Measurements from ENCODE around the gene CEP112.

The CEP112 gene

GRCh38 chr17:65988451-65988850 lies 203.5 kb downstream of the CEP112 start:
- no peak for DNase-seq (ENCODE audit: low spot score)

- peak; percentile 19 for DNase-seq (ENCODE audit: low spot score)
Observed at GRCh38 chr17:65987988-65988387, 203.9 kb downstream of the CEP112 start.

DNA sequence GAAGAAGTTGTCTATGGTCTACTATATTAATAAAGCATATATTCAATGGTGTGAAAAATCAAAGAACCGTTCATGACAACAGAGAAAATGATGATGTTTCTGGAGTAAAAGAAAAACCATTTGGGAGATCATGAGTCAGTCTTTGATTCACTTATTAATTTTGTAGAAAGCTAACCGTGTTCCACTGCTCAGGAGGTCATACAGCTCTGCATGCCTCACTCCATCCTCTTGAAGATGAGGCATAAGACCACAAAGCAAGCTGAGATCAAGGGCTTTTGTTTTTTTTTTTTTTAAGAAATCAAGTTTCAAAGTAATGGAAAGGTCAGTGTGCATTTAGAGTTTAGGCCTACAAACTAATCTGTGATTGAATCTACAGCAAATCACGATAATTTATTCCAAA lies 206.4 kb downstream of the CEP112 start:
- no peak for DNase-seq (ENCODE audit: low spot score)

- no peak for DNase-seq (ENCODE audit: low spot score)
Observed at GRCh38 chr17:65984299-65984698, 207.6 kb downstream of the CEP112 start.

DNA sequence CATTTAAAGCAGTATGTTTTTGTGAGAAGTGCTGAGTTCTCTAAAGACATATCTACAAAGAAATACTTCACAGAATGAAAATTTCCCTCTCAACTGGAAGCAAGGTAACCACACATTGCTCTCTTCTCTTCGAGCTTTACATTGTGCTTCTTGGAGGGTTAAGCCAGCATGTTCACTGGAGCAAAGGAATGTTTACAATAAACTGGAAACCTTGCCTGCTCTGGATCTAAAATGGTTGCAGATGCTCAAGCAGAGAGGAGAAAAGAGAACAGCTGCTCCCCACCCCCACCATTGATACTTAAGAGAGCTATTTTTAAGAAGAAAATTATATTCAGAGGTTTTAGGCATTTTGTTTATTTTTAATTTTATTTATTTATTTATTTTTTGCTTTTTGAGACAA lies 213.1 kb downstream of the CEP112 start:
- no peak for DNase-seq (ENCODE audit: low spot score)

- no peak for DNase-seq (ENCODE audit: low spot score)
Observed at GRCh38 chr17:65977041-65977440, 214.9 kb downstream of the CEP112 start.

- no peak for DNase-seq (ENCODE audit: low spot score)
Observed at GRCh38 chr17:65975878-65976277, 216.1 kb downstream of the CEP112 start.

- DNase-seq (ENCODE audit: low spot score): no peak
Observed at GRCh38 chr17:65973237-65973636, 218.7 kb downstream of the CEP112 start.

GRCh38 chr17:65967372-65967771 lies 224.6 kb downstream of the CEP112 start:
- DNase-seq (ENCODE audit: low spot score): no peak

DNA sequence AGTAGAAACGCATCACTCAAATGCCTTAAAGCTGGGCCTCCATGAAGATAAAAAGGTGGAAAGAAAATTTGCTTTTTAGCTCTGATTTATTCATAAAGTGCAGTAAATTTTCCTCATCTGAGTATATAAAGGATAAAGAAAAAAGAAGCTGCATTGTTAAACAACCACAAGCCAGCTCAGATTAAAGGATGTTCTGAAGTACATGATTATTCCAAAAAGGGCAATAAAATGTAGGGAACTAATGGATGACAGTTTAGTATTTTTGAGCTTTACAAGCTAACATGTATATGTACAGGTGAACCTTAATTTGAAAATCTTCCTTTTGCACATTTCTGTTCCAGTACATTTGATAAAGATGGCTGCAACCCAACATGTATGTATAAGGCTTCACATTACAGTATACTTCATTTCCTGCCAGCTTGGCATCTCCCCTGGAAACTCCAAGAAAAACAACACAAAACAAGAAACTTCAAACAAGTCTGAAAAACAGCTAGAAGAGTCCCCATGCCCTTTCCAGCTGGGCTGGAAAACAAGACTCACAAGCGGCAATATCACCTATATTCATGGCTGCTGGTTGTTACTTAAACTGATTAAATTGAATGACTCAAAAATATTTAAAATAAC lies 225.7 kb downstream of the CEP112 start:
- DNase-seq (ENCODE audit: low spot score): no peak

DNA sequence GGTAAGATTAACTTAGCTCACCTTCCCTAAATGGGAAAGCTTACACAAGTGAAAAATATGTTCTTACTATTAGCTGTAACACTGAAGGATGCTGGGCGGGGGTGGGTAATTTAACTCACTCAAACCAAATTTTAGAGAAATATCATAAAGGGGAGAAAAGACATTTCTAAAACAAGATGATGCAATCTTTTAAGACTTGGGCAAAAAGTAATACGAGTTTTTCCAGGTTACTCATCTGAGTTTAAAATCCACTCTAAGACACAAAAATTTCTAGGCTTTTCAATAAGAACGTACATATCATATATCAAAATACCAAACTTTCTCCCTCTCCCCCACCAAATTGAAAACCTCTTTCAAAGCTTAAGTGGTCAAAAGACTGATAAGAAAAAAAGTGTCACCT lies 228.8 kb downstream of the CEP112 start:
- no peak for DNase-seq (ENCODE audit: low spot score)

GRCh38 chr17:65959630-65960029 lies 232.3 kb downstream of the CEP112 start:
- DNase-seq (ENCODE audit: low spot score): no peak

DNA sequence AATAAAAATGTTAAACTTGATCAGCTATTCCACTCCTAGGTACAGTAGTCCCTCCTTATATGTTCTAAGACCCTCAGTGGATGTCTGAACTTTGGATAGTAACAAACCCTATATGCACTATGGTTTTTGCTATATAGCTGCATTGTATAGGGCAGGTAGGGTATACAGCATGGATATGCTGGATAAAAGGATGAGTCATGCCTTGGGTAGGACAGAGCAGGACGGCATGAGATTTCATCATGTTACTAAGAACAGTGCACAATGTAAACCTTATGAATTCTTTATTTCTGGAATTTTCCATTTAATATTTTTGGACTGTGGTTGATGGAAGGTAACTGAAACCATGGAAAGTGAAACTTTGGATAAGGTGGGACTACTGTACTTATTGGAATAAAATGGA lies 235.1 kb downstream of the CEP112 start:
- no peak for DNase-seq (ENCODE audit: low spot score)

- no peak for DNase-seq (ENCODE audit: low spot score)
Observed at GRCh38 chr17:65954148-65954449, 237.8 kb downstream of the CEP112 start.

DNA sequence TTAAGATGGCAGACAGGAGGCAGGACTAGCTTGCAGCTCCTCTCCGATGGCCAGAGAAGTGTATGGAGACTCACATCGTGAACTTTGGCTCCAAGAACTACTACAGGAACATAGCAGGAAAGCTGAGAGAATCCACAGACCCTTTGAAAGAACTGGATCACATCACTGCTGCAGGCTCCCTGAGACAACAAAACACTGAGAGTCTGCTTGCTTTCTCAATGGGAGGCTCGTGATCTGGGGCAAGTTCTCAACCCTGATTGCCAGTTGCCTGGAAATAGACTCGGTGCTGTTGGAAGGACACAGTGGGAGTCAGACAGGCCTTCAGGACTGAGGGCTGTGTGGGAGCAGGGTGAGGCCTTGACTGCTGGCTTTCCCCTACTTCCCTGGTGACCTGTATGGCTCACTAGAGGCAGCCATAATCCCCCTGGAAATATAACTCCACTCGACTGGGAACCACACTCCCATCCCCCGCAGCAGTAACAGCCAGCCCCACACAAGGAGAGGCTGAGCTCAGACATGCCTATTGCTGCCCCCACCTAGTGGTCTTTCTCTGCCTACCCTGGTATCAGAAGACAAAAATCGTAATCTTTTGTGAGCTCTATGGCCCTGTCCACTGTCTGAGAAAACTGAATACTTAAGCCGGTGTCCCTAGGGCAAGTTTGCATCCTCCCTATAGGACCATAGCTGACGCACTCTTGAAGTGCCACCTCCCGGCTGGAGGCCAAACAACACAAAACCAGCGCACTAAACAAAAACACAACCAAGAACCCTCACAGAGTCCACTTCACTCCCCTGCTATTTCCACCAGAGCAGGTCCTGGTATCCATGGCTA lies 238.4 kb downstream of the CEP112 start:
- no peak for DNase-seq (ENCODE audit: low spot score)

DNA sequence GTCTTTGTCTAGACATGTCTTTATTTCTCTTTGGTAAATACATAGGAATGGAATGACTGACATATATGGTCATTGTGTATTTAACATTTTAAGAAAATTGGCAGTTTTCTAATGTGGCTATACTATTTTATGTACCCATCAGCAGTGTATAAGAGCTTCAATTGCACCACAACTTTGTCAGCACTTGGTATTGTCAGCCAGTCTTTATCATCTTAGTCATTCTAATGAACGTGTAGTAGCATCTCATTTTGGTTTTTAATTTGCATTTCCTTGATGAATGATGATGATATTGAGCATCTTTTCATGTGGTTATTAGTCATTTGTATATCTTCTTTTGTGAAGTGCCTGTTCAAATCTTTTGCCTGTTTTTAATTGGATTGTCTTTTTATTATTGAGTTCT lies 239.3 kb downstream of the CEP112 start:
- no peak for DNase-seq (ENCODE audit: low spot score)

DNA sequence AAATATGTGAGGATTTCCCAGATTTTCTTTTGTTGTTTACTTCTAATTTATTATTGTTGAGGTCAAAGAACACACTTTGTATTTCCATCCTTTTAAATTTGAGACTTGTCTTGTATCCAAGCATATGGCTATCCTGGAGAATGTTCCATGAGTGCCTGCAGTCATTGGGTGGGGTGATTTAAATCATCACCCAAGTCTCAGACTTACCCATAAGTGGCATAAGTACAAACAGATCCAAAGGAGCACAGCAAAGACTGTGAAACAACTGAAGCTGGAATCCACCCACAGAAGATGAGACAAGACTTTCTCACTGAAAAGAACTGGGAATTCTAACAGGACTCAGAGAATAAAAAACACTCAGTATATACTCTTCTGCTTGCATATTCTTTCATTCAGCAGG lies 239.9 kb downstream of the CEP112 start:
- no peak for DNase-seq (ENCODE audit: low spot score)

DNA sequence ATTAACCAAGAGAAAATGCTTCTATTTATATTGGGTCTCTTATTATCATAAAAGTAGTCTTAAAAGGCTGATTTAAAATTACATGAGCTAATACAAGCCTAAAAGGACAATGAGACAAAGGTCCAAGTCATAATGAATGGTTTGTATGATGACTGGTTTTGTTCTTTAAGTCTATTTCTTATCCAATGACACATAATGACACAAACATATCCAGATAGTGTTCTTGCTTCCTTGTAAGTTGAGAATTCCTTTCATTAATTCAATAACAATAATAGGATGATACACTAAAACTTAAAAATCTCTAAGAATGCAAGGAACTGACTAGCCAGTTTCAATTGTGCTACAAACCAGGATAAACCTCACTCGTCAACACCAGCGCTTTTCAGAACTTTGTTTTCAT lies 244.1 kb downstream of the CEP112 start:
- DNase-seq (ENCODE audit: low spot score): no peak

- no peak for DNase-seq (ENCODE audit: low spot score)
Observed at GRCh38 chr17:65942592-65942991, 249.3 kb downstream of the CEP112 start.

DNA sequence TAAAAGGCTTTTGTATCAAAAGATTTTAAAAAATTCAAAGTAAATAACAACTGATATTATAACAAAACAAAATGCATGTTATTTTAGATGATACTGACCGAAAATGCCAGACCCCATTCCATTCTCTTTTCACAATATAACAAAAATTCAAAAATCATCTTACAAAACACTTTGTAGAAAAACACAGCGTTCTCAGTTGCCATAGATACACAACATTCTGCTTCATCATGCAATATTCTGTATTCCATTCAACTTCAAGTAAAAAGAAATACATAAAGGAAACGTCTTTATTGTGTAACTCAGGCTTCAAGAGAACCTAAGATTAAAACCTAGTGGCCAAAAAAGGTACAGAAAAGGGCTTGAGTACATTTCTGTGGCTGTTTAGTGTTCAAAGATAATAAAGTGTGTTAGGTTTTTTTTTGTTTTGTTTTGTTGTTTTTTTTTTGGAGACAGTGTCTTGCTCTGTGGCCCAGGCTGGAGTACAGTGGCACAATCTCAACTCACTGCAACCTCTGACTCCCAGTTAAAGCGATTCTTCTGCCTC lies 250.5 kb downstream of the CEP112 start:
- no peak for DNase-seq (ENCODE audit: low spot score)

DNA sequence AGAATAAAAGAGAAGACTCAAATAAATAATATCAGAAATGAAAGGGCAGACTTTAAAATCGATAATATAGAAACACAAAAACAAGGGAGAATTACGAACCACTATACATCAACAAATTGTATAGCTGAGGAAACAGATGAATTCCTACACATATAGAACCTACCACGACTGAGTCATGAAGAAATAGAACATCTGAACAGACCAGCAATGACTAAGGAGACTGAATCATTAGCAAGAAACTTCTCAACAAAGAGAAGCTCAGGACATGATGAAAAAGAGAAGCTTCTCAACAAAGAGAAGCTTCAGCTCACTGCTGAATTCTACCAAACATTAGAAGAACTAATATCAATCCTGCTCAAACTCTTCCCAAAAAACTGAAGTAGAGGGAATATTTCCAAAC lies 255.9 kb downstream of the CEP112 start:
- no peak for DNase-seq (ENCODE audit: low spot score)

DNA sequence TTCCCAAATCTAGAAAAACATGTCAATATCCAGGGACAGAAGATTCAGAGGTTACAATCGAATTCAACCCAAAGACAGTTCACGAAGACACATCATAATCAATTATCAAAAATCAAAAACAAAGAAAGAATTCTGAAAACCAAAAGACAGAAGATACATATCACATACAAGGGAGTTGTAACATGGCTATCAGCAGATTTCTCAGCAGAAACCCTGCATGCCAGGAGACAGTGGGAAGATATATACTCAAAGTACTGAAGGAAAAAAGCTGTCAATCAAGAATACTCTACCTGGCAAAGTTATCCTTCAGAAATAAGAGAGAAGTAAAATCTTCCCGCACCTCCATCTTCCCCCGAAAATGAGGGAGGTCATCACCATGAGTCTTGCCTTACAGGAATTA lies 258.6 kb downstream of the CEP112 start:
- no peak for DNase-seq (ENCODE audit: low spot score)

- no peak for DNase-seq (ENCODE audit: low spot score)
Observed at GRCh38 chr17:65931246-65932149, 260.4 kb downstream of the CEP112 start.

Measured in HuH-7 (cell line).